ENCODE measurements around the gene SOX5. TPM values are rescaled to one million over a fixed set of nuclear protein-coding genes. Genes with fewer than 3 reads are reported as not detected.
"Not testable (repeated sequence)": the region's sequence is repeated elsewhere in the genome, so short reads cannot be mapped to it uniquely, and the experiment has no call there.

The SOX5 gene
- total RNA-seq, 6 experiments from 2014 or later = 14.8 to 34.3 (median 31.1) TPM

DNA sequence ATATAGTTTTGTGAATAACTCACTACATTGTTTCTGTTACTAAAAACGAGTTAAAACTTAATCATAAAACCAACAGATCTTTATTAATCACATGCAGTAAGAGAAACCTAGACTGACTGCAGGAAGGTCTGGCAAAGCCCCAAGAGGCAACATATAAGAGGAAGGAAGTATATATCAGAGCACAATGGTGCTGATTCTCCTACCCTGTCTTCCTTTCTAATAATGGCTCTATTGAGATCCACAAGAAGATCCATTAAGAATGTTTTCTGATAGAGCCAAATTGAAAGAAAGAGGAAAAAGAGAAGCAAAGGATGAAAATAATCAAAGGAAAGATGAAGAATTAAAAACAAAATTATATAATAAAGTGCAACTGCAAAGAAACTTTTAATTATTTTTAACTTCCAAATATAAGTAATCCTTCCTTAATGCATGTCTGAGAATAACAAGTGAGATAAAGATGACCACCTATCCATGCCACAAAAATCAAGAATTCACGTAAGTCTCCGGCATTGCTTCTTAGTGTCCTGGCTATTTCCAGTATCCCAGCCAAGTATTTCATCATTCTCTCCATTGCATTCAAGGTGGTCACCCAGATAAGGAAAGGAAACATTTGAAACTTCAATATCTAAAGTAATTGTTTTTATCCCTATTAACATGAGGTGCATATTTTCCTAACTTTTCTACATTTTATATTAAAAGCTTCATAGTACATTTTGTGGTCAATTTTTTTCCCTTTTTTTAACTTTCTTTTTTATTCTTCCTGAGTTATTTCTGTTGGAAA, 62.2 kb downstream of the SOX5 start:
- ATAC-seq (peak in 3 of 4 donors; percentile 19 to 56 (median 42)), DNase-seq (no peak)
- TF ChIP-seq POLR2A (IDR thresholded peaks at IDR 0.05) = no peak
- TF ChIP-seq CTCF (IDR thresholded peaks at IDR 0.05) = no peak
- no peak overlapping the region for H3K4me3 ChIP-seq
- H3K36me3 ChIP-seq = peaks cover 0 to 2% (median 0%) of the 10 kb centered on the region in 4 donors
- H3K9me3 ChIP-seq = no peaks in the 10 kb centered on the region
- intact Hi-C loops (cut with DNase I) = no loop called here
- H3K4me1 ChIP-seq = no peaks in the 10 kb centered on the region
- WGBS (ENCODE audit: insufficient coverage, low coverage, low lambda C conversion rate, missing lambda C conversion rate) = 42% methylated on average over 3 of the region's 3 CpGs
- H3K27ac ChIP-seq = no peak overlapping the region
- H3K27me3 ChIP-seq = no peaks in the 10 kb centered on the region

- H3K27ac ChIP-seq = no peak overlapping the region
- DNase-seq (no peak), ATAC-seq (no peak)
- H3K9me3 ChIP-seq = no peaks in the 10 kb centered on the region
- H3K27me3 ChIP-seq = no peaks in the 10 kb centered on the region
- 65% methylated on average over 2 of the region's 2 CpGs for WGBS (ENCODE audit: insufficient coverage, low coverage, low lambda C conversion rate, missing lambda C conversion rate)
- no peak for TF ChIP-seq CTCF (IDR thresholded peaks at IDR 0.05)
- TF ChIP-seq POLR2A (IDR thresholded peaks at IDR 0.05) = no peak
- no peaks in the 10 kb centered on the region for H3K4me1 ChIP-seq
- no peaks in the 10 kb centered on the region for H3K36me3 ChIP-seq
- intact Hi-C loops (cut with DNase I) = no loop called here
- no peak overlapping the region for H3K4me3 ChIP-seq
These were observed 64.1 kb downstream of the SOX5 start for GRCh38 chr12:23885394-23885793.

DNA sequence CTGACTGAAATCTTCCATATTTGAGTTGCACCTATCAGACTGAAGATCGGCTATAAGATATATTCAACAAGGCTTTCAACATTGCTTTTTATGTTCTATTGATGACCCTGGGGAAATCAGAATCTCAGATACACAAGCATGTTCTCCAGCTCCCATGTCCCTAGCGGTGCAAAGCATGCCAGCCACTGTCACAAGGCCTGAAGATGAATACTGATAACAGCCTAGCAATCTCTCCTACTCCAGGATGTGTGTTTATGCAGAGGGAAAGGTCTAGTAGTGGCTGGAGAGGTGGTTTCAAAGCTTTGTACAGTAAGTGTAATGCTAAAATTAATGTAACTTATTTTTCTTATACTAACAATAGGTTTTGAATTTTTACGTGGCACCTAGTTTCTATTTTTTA, 64.6 kb downstream of the SOX5 start:
- no peaks in the 10 kb centered on the region for H3K9me3 ChIP-seq
- DNase-seq = no peak
- H3K27me3 ChIP-seq = no peaks in the 10 kb centered on the region
- H3K27ac ChIP-seq = no peak overlapping the region
- no peak for ATAC-seq
- WGBS (ENCODE audit: insufficient coverage, low coverage, low lambda C conversion rate, missing lambda C conversion rate) = 82% methylated on average over 3 of the region's 3 CpGs
- no peaks in the 10 kb centered on the region for H3K4me1 ChIP-seq
- no peak overlapping the region for H3K4me3 ChIP-seq
- TF ChIP-seq CTCF (IDR thresholded peaks at IDR 0.05) (no peak), POLR2A (IDR thresholded peaks at IDR 0.05) (no peak)
- intact Hi-C loops (cut with DNase I) = no loop called here
- no peaks in the 10 kb centered on the region for H3K36me3 ChIP-seq

- DNase-seq = no peak
- WGBS (ENCODE audit: insufficient coverage, low coverage, low lambda C conversion rate, missing lambda C conversion rate) = 89% methylated on average over 4 of the region's 5 CpGs
- no peaks in the 10 kb centered on the region for H3K27me3 ChIP-seq
- TF ChIP-seq CTCF (IDR thresholded peaks at IDR 0.05) = no peak
- no peak for TF ChIP-seq POLR2A (IDR thresholded peaks at IDR 0.05)
- H3K27ac ChIP-seq = no peak overlapping the region
- intact Hi-C loops (cut with DNase I) = no loop called here
- H3K9me3 ChIP-seq = no peaks in the 10 kb centered on the region
- peaks cover 0 to 2% (median 0%) of the 10 kb centered on the region in 4 donors for H3K36me3 ChIP-seq
- no peaks in the 10 kb centered on the region for H3K4me1 ChIP-seq
- ATAC-seq = no peak
- no peak overlapping the region for H3K4me3 ChIP-seq
These were observed 68.5 kb downstream of the SOX5 start for GRCh38 chr12:23880988-23881387.

DNA sequence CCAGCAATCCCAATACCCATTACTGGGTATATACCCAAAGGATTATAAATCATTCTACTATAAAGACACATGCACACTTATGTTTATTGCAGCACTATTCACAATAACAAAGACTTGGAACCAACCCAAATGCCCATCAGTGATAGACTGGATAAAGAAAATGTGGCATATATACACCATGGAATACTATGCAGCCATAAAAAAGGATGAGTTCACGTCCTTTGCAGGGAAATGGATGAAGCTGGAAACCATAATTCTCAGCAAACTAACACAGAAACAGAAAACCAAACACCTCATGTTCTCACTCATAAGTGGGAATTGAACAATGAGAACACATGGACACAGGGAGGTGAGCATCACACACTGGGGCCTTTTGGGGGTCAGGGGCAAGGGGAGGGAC, 72.9 kb downstream of the SOX5 start:
- H3K9me3 ChIP-seq; H3K4me3 ChIP-seq; H3K36me3 ChIP-seq; H3K27ac ChIP-seq; ATAC-seq; H3K4me1 ChIP-seq; DNase-seq; H3K27me3 ChIP-seq; intact Hi-C loops (cut with DNase I): not testable (repeated sequence)
- WGBS (ENCODE audit: insufficient coverage, low coverage, low lambda C conversion rate, missing lambda C conversion rate) = 80% methylated on average over 1 of the region's 1 CpG

All from right lobe of liver (tissue), 6 donors.